Bronchial epithelial cell (primary cell): ENCODE results near the gene MCL1. TPM values are rescaled to one million over a fixed set of nuclear protein-coding genes. Genes with fewer than 3 reads are reported as not detected.

ENCODE experiments used
- DNase-seq: peaks from one replicate; pipeline ENCODE4 v3.0.0-alpha.2; 2010; ENCODE audit warnings: low read depth
- FAIRE-seq: peaks from 2 replicates; lab custom pipeline; 2011; peaks lifted over from hg19 to GRCh38; lab: Jason Lieb, UNC
- H3K27me3 ChIP-seq: 2 replicates; pipeline ENCODE4 v1.5.1; 2011; ENCODE audit warnings: low read length; ENCODE audit not compliant: control insufficient read depth, insufficient read depth
- H3K36me3 ChIP-seq: 2 replicates; pipeline ENCODE4 v1.5.1; 2011; ENCODE audit warnings: low read length; ENCODE audit not compliant: control insufficient read depth, insufficient read depth
- H3K4me3 ChIP-seq: 2 replicates; pipeline ENCODE4 v1.5.1; 2011; ENCODE audit warnings: mild to moderate bottlenecking, low read depth, low read length, control low read depth
- CTCF ChIP-seq: IDR thresholded peaks from 2 replicates; pipeline ENCODE4 v1.5.1; 2011; ENCODE audit warnings: mild to moderate bottlenecking, moderate library complexity, low read length, control low read depth, inconsistent platforms; ENCODE audit not compliant: insufficient read depth, severe bottlenecking
- total RNA-seq: library from RNA; depleted of rRNA; stranded (reverse); fragments of >200 nt; gene quantifications from 2 replicates; pipeline ENCODE4 v1.2.1, GENCODE V29; 2014

The MCL1 gene
- total RNA-seq, 1 donor from 2014 or later = 280 TPM

- Histone ChIP-seq H3K4me3 (no peak overlapping the region), H3K36me3 (no peaks in the 10 kb centered on the region), H3K27me3 (no peaks in the 10 kb centered on the region)
- DNase-seq (peak; percentile 64), FAIRE-seq (no peak)
- TF ChIP-seq CTCF = no peak
These were observed 15.1 kb downstream of the MCL1 start for GRCh38 chr1:150564051-150564991.

- no peak for TF ChIP-seq CTCF
- FAIRE-seq (no peak), DNase-seq (peak; percentile 64)
- Histone ChIP-seq H3K36me3 (no peaks in the 10 kb centered on the region), H3K27me3 (no peaks in the 10 kb centered on the region), H3K4me3 (no peak overlapping the region)
These were observed 15.9 kb downstream of the MCL1 start for GRCh38 chr1:150563340-150564038.

- FAIRE-seq = no peak
- DNase-seq = no peak
- Histone ChIP-seq H3K36me3 (peaks cover 2% of the 10 kb centered on the region), H3K27me3 (no peaks in the 10 kb centered on the region), H3K4me3 (no peak overlapping the region)
- no peak for TF ChIP-seq CTCF
These were observed 16.7 kb downstream of the MCL1 start for GRCh38 chr1:150562446-150563339.

GRCh38 chr1:150561974-150562445 is 17.4 kb downstream of the MCL1 start:
- H3K4me3 ChIP-seq = peak overlapping the region; percentile 53
- TF ChIP-seq CTCF = no peak
- peaks cover 5% of the 10 kb centered on the region for H3K36me3 ChIP-seq
- no peaks in the 10 kb centered on the region for H3K27me3 ChIP-seq
- peak; percentile 88 for DNase-seq
- FAIRE-seq = no peak

GRCh38 chr1:150561254-150561973 is 18.0 kb downstream of the MCL1 start:
- Histone ChIP-seq H3K27me3 (no peaks in the 10 kb centered on the region), H3K4me3 (peak overlapping the region; percentile 53), H3K36me3 (peaks cover 5% of the 10 kb centered on the region)
- DNase-seq = peak; percentile 97
- no peak for FAIRE-seq
- TF ChIP-seq CTCF = peak; percentile 45
